ENCODE results near the gene MTERF2. TPM values are rescaled to one million over a fixed set of nuclear protein-coding genes. Genes with fewer than 3 reads are reported as not detected.

Gene MTERF2
- total RNA-seq, 2 donors from 2014 or later, result 18.2 to 26.8 TPM

GRCh38 chr12:106985479-106985878, 1.5 kb downstream of the MTERF2 start:
- no peaks in the 10 kb centered on the region for H3K27me3 ChIP-seq
- TF ChIP-seq, protein P1, sequence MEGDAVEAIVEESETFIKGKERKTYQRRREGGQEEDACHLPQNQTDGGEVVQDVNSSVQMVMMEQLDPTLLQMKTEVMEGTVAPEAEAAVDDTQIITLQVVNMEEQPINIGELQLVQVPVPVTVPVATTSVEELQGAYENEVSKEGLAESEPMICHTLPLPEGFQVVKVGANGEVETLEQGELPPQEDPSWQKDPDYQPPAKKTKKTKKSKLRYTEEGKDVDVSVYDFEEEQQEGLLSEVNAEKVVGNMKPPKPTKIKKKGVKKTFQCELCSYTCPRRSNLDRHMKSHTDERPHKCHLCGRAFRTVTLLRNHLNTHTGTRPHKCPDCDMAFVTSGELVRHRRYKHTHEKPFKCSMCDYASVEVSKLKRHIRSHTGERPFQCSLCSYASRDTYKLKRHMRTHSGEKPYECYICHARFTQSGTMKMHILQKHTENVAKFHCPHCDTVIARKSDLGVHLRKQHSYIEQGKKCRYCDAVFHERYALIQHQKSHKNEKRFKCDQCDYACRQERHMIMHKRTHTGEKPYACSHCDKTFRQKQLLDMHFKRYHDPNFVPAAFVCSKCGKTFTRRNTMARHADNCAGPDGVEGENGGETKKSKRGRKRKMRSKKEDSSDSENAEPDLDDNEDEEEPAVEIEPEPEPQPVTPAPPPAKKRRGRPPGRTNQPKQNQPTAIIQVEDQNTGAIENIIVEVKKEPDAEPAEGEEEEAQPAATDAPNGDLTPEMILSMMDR (IDR thresholded peaks at IDR 0.05), result no peak
- H3K4me1 ChIP-seq, result peaks cover 0 to 30% of the 10 kb centered on the region in 2 donors
- H3K36me3 ChIP-seq, result peaks cover 5% of the 10 kb centered on the region
- H3K27ac ChIP-seq, result peak overlapping the region in 1 of 2 donors; percentile 95
- no peaks in the 10 kb centered on the region for H3K9me3 ChIP-seq
- peak overlapping the region; percentile 66 to 67 for H3K4me3 ChIP-seq
- no peak for DNase-seq (ENCODE audit: low spot score)

- peaks cover 5% of the 10 kb centered on the region for H3K36me3 ChIP-seq
- H3K9me3 ChIP-seq, result no peaks in the 10 kb centered on the region
- no peaks in the 10 kb centered on the region for H3K27me3 ChIP-seq
- TF ChIP-seq, protein P1 (IDR thresholded peaks at IDR 0.05), result no peak
- H3K27ac ChIP-seq, result no peak overlapping the region
- H3K4me1 ChIP-seq, result peaks cover 0 to 30% of the 10 kb centered on the region in 2 donors
- no peak overlapping the region for H3K4me3 ChIP-seq
- no peak for DNase-seq (ENCODE audit: low spot score)
Observed at GRCh38 chr12:106984588-106985137, 2.3 kb downstream of the MTERF2 start.

GRCh38 chr12:106982229-106982628, 4.7 kb downstream of the MTERF2 start:
- no peak for DNase-seq (ENCODE audit: low spot score)
- no peak overlapping the region for H3K4me3 ChIP-seq
- no peak overlapping the region for H3K27ac ChIP-seq
- no peaks in the 10 kb centered on the region for H3K9me3 ChIP-seq
- H3K27me3 ChIP-seq, result no peaks in the 10 kb centered on the region
- peaks cover 0 to 49% of the 10 kb centered on the region in 2 donors for H3K4me1 ChIP-seq
- H3K36me3 ChIP-seq, result peaks cover 5% of the 10 kb centered on the region
- TF ChIP-seq, protein P1 (IDR thresholded peaks at IDR 0.05), result no peak

DNA sequence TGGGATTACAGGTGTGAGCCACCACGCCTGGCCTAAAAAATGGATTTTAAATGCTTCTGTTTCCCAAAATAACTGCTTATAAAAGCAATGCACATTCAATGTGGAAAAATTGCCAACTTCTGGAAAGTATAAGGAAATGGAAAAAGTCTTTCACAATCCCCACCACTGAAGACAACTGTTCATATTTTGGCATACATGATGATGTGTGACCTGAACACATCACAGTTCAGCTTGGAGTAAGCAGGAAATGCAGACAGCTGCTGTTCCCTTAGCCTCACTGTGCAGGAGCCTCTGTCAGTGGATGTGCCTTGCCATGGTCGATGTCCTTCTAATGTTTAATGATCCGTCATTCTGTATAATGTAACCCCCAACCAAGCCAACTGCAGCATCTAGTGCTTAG, 5.2 kb downstream of the MTERF2 start:
- no peak for DNase-seq (ENCODE audit: low spot score)
- no peaks in the 10 kb centered on the region for H3K9me3 ChIP-seq
- peaks cover 0 to 53% of the 10 kb centered on the region in 2 donors for H3K4me1 ChIP-seq
- peaks cover 5% of the 10 kb centered on the region for H3K36me3 ChIP-seq
- H3K27ac ChIP-seq, result no peak overlapping the region
- TF ChIP-seq, protein P1 (IDR thresholded peaks at IDR 0.05), result no peak
- no peak overlapping the region for H3K4me3 ChIP-seq
- H3K27me3 ChIP-seq, result no peaks in the 10 kb centered on the region

GRCh38 chr12:106980944-106981343, 6.0 kb downstream of the MTERF2 start:
- H3K27me3 ChIP-seq, result no peaks in the 10 kb centered on the region
- peaks cover 0 to 57% of the 10 kb centered on the region in 2 donors for H3K4me1 ChIP-seq
- no peak for DNase-seq (ENCODE audit: low spot score)
- no peak overlapping the region for H3K4me3 ChIP-seq
- H3K27ac ChIP-seq, result peak overlapping the region in 1 of 2 donors; percentile 9
- no peaks in the 10 kb centered on the region for H3K9me3 ChIP-seq
- peaks cover 5% of the 10 kb centered on the region for H3K36me3 ChIP-seq
- TF ChIP-seq, protein P1 (IDR thresholded peaks at IDR 0.05), result no peak

Data from right atrium auricular region (tissue), 2 donors.